ENCODE results near the gene ZNF507. TPM values are rescaled to one million over a fixed set of nuclear protein-coding genes. Genes with fewer than 3 reads are reported as not detected.

ZNF507 gene
- total and polyA plus RNA-seq, 2 of the 8 experiments (the other 6 are each of a cell fraction or from before 2014, with no cell fraction given) = 8.6 to 28.8 TPM

DNA sequence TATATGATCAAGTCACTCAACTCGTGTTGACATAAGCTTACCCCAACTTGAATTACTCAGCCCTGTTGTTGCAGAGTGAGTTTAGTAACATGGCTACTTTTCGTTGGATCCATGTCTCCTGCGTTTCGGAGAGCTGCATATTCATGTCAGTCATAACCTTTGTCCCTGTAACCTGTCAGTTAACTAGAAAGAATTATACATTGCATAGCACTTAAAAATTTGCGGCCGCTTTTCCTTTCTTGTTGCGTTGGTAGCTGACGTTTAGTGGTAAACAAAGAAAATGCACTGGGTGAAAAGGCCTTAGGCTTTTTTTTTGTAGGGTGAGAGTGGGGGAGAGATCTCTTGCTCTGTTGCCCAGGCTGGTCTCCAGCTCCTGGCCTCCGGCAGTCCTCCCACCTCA, 14.2 kb downstream of the ZNF507 start (continued):
- TF ChIP-seq SIN3A (conservative IDR thresholded peaks at IDR 0.05 in 1 of 2, IDR thresholded peaks at IDR 0.05 in 1 of 2; ENCODE audit: low read depth in 1 of 2, low read length in 2 of 2) = no peak
- TF ChIP-seq EZH2 (IDR thresholded peaks at IDR 0.05; ENCODE audit: low read depth, low read length, severe bottlenecking) = no peak
- no peak for TF ChIP-seq BRCA1 (IDR thresholded peaks at IDR 0.05; ENCODE audit: low read depth, low read length)
- no peak for TF ChIP-seq SIX5 (IDR thresholded peaks at IDR 0.05; ENCODE audit: low read depth, low read length)
- TF ChIP-seq JUN (IDR thresholded peaks at IDR 0.05; ENCODE audit: low read depth, low read length) = no peak
- TF ChIP-seq SUZ12 (IDR thresholded peaks at IDR 0.05; ENCODE audit: low read length) = no peak
- no peak for TF ChIP-seq TBP (IDR thresholded peaks at IDR 0.05; ENCODE audit: low read depth, low read length)
- no peak for TF ChIP-seq NANOG (IDR thresholded peaks at IDR 0.05; ENCODE audit: insufficient read depth, low read depth, low read length, poor library complexity, severe bottlenecking)
- TF ChIP-seq EGR1 (IDR thresholded peaks at IDR 0.05; ENCODE audit: borderline replicate concordance, low read depth, low read length) = no peak
